Fibroblast of lung (primary cell): ENCODE measurements around the gene CCDC7. TPM values are rescaled to one million over a fixed set of nuclear protein-coding genes. Genes with fewer than 3 reads are reported as not detected.

ENCODE experiments used
- DNase-seq, 2 donors: peaks; one replicate each; pipeline versions ENCODE4 v3.0.0 to v3.0.0-alpha.2; 2010; ENCODE audit warnings: low read depth in 2 of 2
- H2AFZ ChIP-seq: 2 replicates; pipeline ENCODE4 v1.5.1; 2012; ENCODE audit warnings: low read length, control low read depth, inconsistent platforms
- H3K27ac ChIP-seq: 2 replicates; pipeline ENCODE4 v1.5.1; 2011; ENCODE audit warnings: low read length, control low read depth; ENCODE audit not compliant: insufficient read depth
- H3K27me3 ChIP-seq: 2 replicates; pipeline ENCODE4 v1.5.1; 2011; ENCODE audit warnings: mild to moderate bottlenecking, low read length; ENCODE audit not compliant: control insufficient read depth, insufficient read depth
- H3K36me3 ChIP-seq: 2 replicates; pipeline ENCODE4 v1.5.1; 2011; ENCODE audit warnings: low read length; ENCODE audit not compliant: control insufficient read depth, insufficient read depth
- H3K4me1 ChIP-seq: 2 replicates; pipeline ENCODE4 v1.5.1; 2011; ENCODE audit warnings: low read length; ENCODE audit not compliant: control insufficient read depth, insufficient read depth; ENCODE audit errors: extremely low read depth
- H3K4me2 ChIP-seq: 2 replicates; pipeline ENCODE4 v1.5.1; 2011; ENCODE audit warnings: low read length, control low read depth; ENCODE audit not compliant: insufficient read depth; ENCODE audit errors: extremely low read depth
- H3K4me3 ChIP-seq, 4 experiments: fragments of 200-600 bp in 1 of 4; sonication (generic) in 1 of 4; replicated peaks in 1 of 4; 2 replicates each; pipeline ENCODE4 v1.5.1; 2011 to 2016; ENCODE audit warnings: low read length in 4 of 4, low read depth in 3 of 4, mild to moderate bottlenecking in 3 of 4, control low read depth in 2 of 4, inconsistent platforms in 1 of 4, mixed read lengths in 1 of 4; ENCODE audit not compliant: insufficient read depth in 1 of 4; ENCODE audit errors: control extremely low read depth in 1 of 4
- H3K79me2 ChIP-seq: 2 replicates; pipeline ENCODE4 v1.5.1; 2012; ENCODE audit warnings: mild to moderate bottlenecking, low read length, inconsistent platforms; ENCODE audit not compliant: control insufficient read depth, insufficient read depth
- H3K9ac ChIP-seq: 2 replicates; pipeline ENCODE4 v1.5.1; 2011; ENCODE audit warnings: mild to moderate bottlenecking, low read length, control low read depth; ENCODE audit not compliant: insufficient read depth
- H3K9me3 ChIP-seq: 2 replicates; pipeline ENCODE4 v1.5.1; 2012; ENCODE audit warnings: low read depth, low read length; ENCODE audit not compliant: control insufficient read depth, insufficient read depth
- H4K20me1 ChIP-seq: 2 replicates; pipeline ENCODE4 v1.5.1; 2011; ENCODE audit warnings: low read length; ENCODE audit not compliant: control insufficient read depth, insufficient read depth; ENCODE audit errors: extremely low read depth
- CTCF ChIP-seq, 2 donors: IDR thresholded peaks in 1 of 2; conservative IDR thresholded peaks in 1 of 2; 1 replicate in 1 of 2; 2 replicates in 1 of 2; pipeline ENCODE4 v1.5.1; 2011 to 2012; ENCODE audit warnings: low read length in 2 of 2, control low read depth in 1 of 2, inconsistent platforms in 1 of 2, low read depth in 1 of 2, mild to moderate bottlenecking in 1 of 2
- EZH2 ChIP-seq: IDR thresholded peaks from 2 replicates; pipeline ENCODE4 v1.5.1; 2012; ENCODE audit warnings: low read length, control low read depth, mild to moderate bottlenecking; ENCODE audit errors: missing control alignments
- polyA plus RNA-seq, 2 donors: library from polyadenylated mRNA; depleted of rRNA in 1 of 2; stranded (reverse) in 1 of 2; unstranded in 1 of 2; fragments of >200 nt; gene quantifications; 2 replicates each; pipeline ENCODE4 v1.2.1, GENCODE V29; 2011 to 2012; ENCODE audit warnings: missing spikeins in 1 of 2
- total RNA-seq: library from RNA; depleted of rRNA; stranded (reverse); fragments of >200 nt; gene quantifications from 2 replicates; pipeline ENCODE4 v1.2.1, GENCODE V29; 2014

Gene CCDC7
- total and polyA plus RNA-seq, 2 donors (not counting 1 experiment from before 2014, with no cell fraction given): 1.0 to 19.5 TPM

GRCh38 chr10:32618482-32618881 lies 172.5 kb downstream of the CCDC7 start:
- H3K27me3 ChIP-seq: no peaks in the 10 kb centered on the region
- no peak overlapping the region for H3K4me2 ChIP-seq
- no peak overlapping the region for H3K27ac ChIP-seq
- no peaks in the 10 kb centered on the region for H3K9me3 ChIP-seq
- peak in 1 of 2 donors; percentile 8 for DNase-seq
- TF ChIP-seq EZH2 (no peak), CTCF (conservative IDR thresholded peaks at IDR 0.05 in 1 of 2, IDR thresholded peaks at IDR 0.05 in 1 of 2; ENCODE audit: low read depth in 1 of 2, low read length in 2 of 2) (no peak)
- no peaks in the 10 kb centered on the region for H4K20me1 ChIP-seq
- H3K9ac ChIP-seq: no peak overlapping the region
- H3K4me1 ChIP-seq: no peaks in the 10 kb centered on the region
- no peaks in the 10 kb centered on the region for H3K79me2 ChIP-seq
- H3K4me3 ChIP-seq: no peak overlapping the region
- H3K36me3 ChIP-seq: no peaks in the 10 kb centered on the region
- no peak overlapping the region for H2AFZ ChIP-seq

- TF ChIP-seq EZH2 (no peak), CTCF (conservative IDR thresholded peaks at IDR 0.05 in 1 of 2, IDR thresholded peaks at IDR 0.05 in 1 of 2; ENCODE audit: low read depth in 1 of 2, low read length in 2 of 2) (no peak)
- Histone ChIP-seq H3K4me2 (no peak overlapping the region), H3K9me3 (no peaks in the 10 kb centered on the region), H3K27me3 (no peaks in the 10 kb centered on the region), H4K20me1 (no peaks in the 10 kb centered on the region), H3K9ac (no peak overlapping the region), H3K4me1 (no peaks in the 10 kb centered on the region), H3K36me3 (no peaks in the 10 kb centered on the region), H3K27ac (no peak overlapping the region), H3K4me3 (no peak overlapping the region), H2AFZ (no peak overlapping the region), H3K79me2 (no peaks in the 10 kb centered on the region)
- DNase-seq: no peak
Observed at GRCh38 chr10:32621969-32622368, 176.0 kb downstream of the CCDC7 start.

- no peak for DNase-seq
- TF ChIP-seq CTCF (conservative IDR thresholded peaks at IDR 0.05 in 1 of 2, IDR thresholded peaks at IDR 0.05 in 1 of 2; ENCODE audit: low read depth in 1 of 2, low read length in 2 of 2) (no peak), EZH2 (no peak)
- Histone ChIP-seq H3K9ac (no peak overlapping the region), H3K79me2 (no peaks in the 10 kb centered on the region), H4K20me1 (no peaks in the 10 kb centered on the region), H2AFZ (no peak overlapping the region), H3K4me3 (no peak overlapping the region), H3K4me1 (no peaks in the 10 kb centered on the region), H3K27ac (no peak overlapping the region), H3K9me3 (no peaks in the 10 kb centered on the region), H3K36me3 (no peaks in the 10 kb centered on the region), H3K4me2 (no peak overlapping the region), H3K27me3 (no peaks in the 10 kb centered on the region)
Observed at GRCh38 chr10:32622409-32622808, 176.5 kb downstream of the CCDC7 start.
